ENCODE results near the gene CHI3L1.
A peak's percentile ranks its signal among the peaks of the same experiment; 100 is the strongest.

The CHI3L1 gene

GRCh38 chr1:203152158-203153034 lies 34.1 kb downstream of the CHI3L1 start:
- DNase-seq (ENCODE audit: extremely low read depth, low read depth), result no peak
- H3K4me3 ChIP-seq (replicated peaks; ENCODE audit: low read depth, low read length), result no peak overlapping the region
- TF ChIP-seq, protein P1, sequence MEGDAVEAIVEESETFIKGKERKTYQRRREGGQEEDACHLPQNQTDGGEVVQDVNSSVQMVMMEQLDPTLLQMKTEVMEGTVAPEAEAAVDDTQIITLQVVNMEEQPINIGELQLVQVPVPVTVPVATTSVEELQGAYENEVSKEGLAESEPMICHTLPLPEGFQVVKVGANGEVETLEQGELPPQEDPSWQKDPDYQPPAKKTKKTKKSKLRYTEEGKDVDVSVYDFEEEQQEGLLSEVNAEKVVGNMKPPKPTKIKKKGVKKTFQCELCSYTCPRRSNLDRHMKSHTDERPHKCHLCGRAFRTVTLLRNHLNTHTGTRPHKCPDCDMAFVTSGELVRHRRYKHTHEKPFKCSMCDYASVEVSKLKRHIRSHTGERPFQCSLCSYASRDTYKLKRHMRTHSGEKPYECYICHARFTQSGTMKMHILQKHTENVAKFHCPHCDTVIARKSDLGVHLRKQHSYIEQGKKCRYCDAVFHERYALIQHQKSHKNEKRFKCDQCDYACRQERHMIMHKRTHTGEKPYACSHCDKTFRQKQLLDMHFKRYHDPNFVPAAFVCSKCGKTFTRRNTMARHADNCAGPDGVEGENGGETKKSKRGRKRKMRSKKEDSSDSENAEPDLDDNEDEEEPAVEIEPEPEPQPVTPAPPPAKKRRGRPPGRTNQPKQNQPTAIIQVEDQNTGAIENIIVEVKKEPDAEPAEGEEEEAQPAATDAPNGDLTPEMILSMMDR (IDR thresholded peaks at IDR 0.05; ENCODE audit: low read depth, low read length, missing control alignments), result no peak

GRCh38 chr1:203151362-203152157 lies 34.9 kb downstream of the CHI3L1 start:
- TF ChIP-seq, protein P1 (IDR thresholded peaks at IDR 0.05; ENCODE audit: low read depth, low read length, missing control alignments), result no peak
- no peak for DNase-seq (ENCODE audit: extremely low read depth, low read depth)
- no peak overlapping the region for H3K4me3 ChIP-seq (replicated peaks; ENCODE audit: low read depth, low read length)

DNA sequence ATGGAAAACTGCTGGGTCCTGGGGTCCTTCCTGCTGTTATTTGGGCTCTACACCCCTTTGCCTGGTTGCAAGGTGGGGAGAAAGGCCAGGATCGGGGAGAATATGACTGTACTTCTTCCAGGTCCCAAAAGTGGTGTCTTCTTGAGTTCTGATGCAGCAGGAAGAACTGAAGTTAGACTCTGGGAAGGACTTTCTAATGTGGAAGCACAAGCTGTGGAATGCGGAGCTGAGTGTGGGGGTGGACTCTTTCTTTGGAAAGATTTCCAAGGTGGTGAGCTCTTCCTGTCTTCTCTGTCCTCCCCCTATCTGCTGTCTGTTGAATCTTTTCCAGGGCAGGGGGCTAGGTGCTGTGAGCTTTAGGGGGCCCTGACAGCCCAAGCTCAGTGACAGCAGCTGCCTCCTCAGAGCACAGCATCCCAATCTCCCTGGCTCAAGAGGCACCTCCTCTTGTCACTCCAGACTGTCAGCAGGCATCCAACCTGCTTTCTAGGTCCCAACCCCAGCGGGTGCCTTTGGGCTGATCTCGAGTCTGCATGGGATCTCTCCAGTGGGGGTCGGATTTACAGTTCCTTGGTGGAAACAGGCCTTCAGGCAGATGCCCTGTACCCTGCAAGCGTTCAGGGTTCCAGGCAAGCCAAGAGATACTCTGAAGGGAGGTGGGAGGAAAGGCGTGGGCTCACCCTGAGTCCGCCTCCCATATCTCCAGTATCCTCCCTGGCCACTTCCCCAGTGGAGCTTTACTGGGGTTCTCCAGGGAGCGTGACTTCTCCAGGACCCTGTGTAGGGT lies 35.8 kb downstream of the CHI3L1 start:
- no peak overlapping the region for H3K4me3 ChIP-seq (replicated peaks; ENCODE audit: low read depth, low read length)
- TF ChIP-seq, protein P1 (IDR thresholded peaks at IDR 0.05; ENCODE audit: low read depth, low read length, missing control alignments), result no peak
- DNase-seq (ENCODE audit: extremely low read depth, low read depth), result no peak

DNA sequence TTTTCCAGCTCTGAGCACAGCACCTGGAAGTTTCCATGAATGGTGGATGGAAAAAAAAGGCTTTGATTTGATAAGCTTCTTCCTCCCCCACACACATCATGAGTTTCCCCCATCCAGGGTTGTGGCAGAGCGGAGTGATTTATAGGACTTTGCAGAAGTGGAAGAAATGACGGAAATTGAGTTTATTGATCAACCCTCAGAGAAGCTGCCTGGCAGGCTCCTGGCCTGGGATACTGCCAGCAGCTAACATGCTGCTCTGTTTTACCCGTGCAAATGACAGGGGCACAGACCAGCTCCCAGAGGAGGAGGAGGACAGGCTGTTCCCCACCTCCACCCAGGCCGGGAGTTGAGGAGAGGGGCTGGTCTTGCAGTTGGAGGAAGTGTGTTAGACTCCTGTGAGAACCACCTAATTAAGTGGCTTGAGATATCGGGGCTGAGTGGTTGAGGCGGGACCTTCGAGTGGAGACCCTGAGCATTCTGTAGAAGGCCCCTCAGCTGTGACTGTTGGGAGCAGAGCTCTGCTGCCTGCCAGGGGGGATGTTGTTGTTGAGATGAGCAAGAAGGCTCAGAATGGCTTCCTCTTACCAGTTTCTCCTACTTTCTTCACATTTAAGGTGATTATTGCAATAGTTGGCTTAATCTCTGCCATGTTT lies 37.2 kb downstream of the CHI3L1 start:
- no peak overlapping the region for H3K4me3 ChIP-seq (replicated peaks; ENCODE audit: low read depth, low read length)
- DNase-seq (ENCODE audit: extremely low read depth, low read depth), result no peak
- TF ChIP-seq, protein P1 (IDR thresholded peaks at IDR 0.05; ENCODE audit: low read depth, low read length, missing control alignments), result no peak

DNA sequence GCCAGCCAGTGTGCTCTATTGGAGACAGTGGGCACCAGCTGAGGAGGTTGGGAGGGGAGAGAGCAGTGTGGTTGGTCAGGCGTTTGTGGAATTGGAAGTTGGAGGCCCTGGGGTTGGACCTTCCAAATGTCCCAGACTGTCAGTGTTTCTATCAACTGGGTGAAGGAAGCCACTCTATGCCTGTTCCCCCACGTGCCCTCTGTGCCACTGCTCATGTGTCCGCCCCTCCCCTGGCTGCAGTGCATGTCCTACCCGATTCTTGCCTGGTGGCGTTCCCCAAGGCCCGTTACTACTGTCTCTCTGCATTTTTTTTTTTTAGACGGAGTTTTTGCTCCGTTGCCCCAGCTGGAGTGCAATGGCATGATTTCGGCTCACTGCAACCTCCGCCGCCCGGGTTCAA lies 37.9 kb downstream of the CHI3L1 start:
- DNase-seq (ENCODE audit: extremely low read depth, low read depth), result no peak
- TF ChIP-seq, protein P1 (IDR thresholded peaks at IDR 0.05; ENCODE audit: low read depth, low read length, missing control alignments), result no peak
- no peak overlapping the region for H3K4me3 ChIP-seq (replicated peaks; ENCODE audit: low read depth, low read length)

GRCh38 chr1:203148127-203148526 lies 38.4 kb downstream of the CHI3L1 start:
- DNase-seq (ENCODE audit: extremely low read depth, low read depth), result no peak
- TF ChIP-seq, protein P1 (IDR thresholded peaks at IDR 0.05; ENCODE audit: low read depth, low read length, missing control alignments), result peak; percentile 26
- no peak overlapping the region for H3K4me3 ChIP-seq (replicated peaks; ENCODE audit: low read depth, low read length)

All from HFF-Myc (cell line).